IMR-90 (cell line): ENCODE data around the gene OPHN1. TPM values are rescaled to one million over a fixed set of nuclear protein-coding genes. Genes with fewer than 3 reads are reported as not detected.
A peak's percentile ranks its signal among the peaks of the same experiment; 100 is the strongest.

Experiments used
- ATAC-seq: fragments of 200-7000 bp; cut with Tn5 transposase; 2 replicates; pipeline ENCODE4 v1.9.1; 2020; ENCODE audit warnings: low read depth, mild to moderate bottlenecking, moderate library complexity
- BruUV-seq: library from RNA; stranded (reverse); fragments of 400-500 nt; replicated peaks from 2 replicates; lab custom pipeline; 2021; lab: Mats Ljungman, UMichigan
- CTCF ChIA-PET: fragments of 300-600 bp; formaldehyde crosslinking; extraction: SDS; loops from one replicate; lab custom pipeline; 2021; ENCODE audit warnings: antibody characterized with exemption; lab: Yijun Ruan, JAX
- POLR2A ChIA-PET: fragments of 300-600 bp; sonication (Branson Sonifier 250); formaldehyde crosslinking; loops from one replicate; lab custom pipeline; 2022; ENCODE audit warnings: antibody characterized with exemption; ENCODE audit not compliant: unreplicated experiment; lab: Charles Lee
- DNase-seq: peaks from one replicate; pipeline ENCODE4 v3.0.0; 2013
- H2AFZ ChIP-seq: replicated peaks from 2 replicates; pipeline ENCODE3; 2013; ENCODE audit warnings: low read length, mild to moderate bottlenecking; ENCODE audit not compliant: poor library complexity
- H2AK5ac ChIP-seq: 2 replicates; pipeline ENCODE4 v1.6.1; 2013; ENCODE audit warnings: low read depth, low read length, inconsistent platforms
- H2AK9ac ChIP-seq: replicated peaks from 2 replicates; pipeline ENCODE3; 2013; ENCODE audit warnings: mild to moderate bottlenecking, low read depth, low read length, moderate library complexity; ENCODE audit not compliant: poor library complexity
- H2BK120ac ChIP-seq: 2 replicates; pipeline ENCODE4 v1.6.1; 2013; ENCODE audit warnings: low read depth, low read length, inconsistent platforms
- H2BK15ac ChIP-seq: 3 replicates; pipeline ENCODE4 v1.6.1; 2013; ENCODE audit warnings: low read depth, low read length, inconsistent platforms
- H2BK20ac ChIP-seq: 2 replicates; pipeline ENCODE4 v1.6.1; 2013; ENCODE audit warnings: low read depth, mild to moderate bottlenecking, inconsistent platforms, low read length, moderate library complexity
- H2BK5ac ChIP-seq: 2 replicates; pipeline ENCODE4 v1.6.1; 2013; ENCODE audit warnings: mild to moderate bottlenecking, low read depth, low read length, inconsistent platforms; ENCODE audit not compliant: poor library complexity, severe bottlenecking
- H3K14ac ChIP-seq: replicated peaks from 2 replicates; pipeline ENCODE4 v1.6.1; 2013; ENCODE audit warnings: low read depth, low read length, inconsistent platforms
- H3K18ac ChIP-seq: 2 replicates; pipeline ENCODE4 v1.6.1; 2013; ENCODE audit warnings: low read depth, low read length, control low read depth
- H3K23ac ChIP-seq: 2 replicates; pipeline ENCODE4 v1.6.1; 2013; ENCODE audit warnings: low read depth, low read length, inconsistent platforms
- H3K27ac ChIP-seq: 2 replicates; pipeline ENCODE4 v1.5.1; 2013; ENCODE audit warnings: mild to moderate bottlenecking, control low read depth, low read length; ENCODE audit not compliant: insufficient read depth
- H3K27me3 ChIP-seq: 2 replicates; pipeline ENCODE4 v1.6.1; 2013; ENCODE audit warnings: low read length; ENCODE audit not compliant: control insufficient read depth, insufficient read depth
- H3K36me3 ChIP-seq: 2 replicates; pipeline ENCODE4 v1.6.1; 2013; ENCODE audit warnings: low read length, mixed read lengths; ENCODE audit not compliant: control insufficient read depth, insufficient read depth
- H3K4ac ChIP-seq: 2 replicates; pipeline ENCODE4 v1.6.1; 2013; ENCODE audit warnings: low read depth, low read length, inconsistent platforms
- H3K4me1 ChIP-seq: 2 replicates; pipeline ENCODE4 v1.6.1; 2013; ENCODE audit warnings: low read length, mixed read lengths; ENCODE audit not compliant: control insufficient read depth, insufficient read depth
- H3K4me2 ChIP-seq: 2 replicates; pipeline ENCODE4 v1.6.1; 2013; ENCODE audit warnings: low read depth, mild to moderate bottlenecking, control low read depth, low read length, moderate library complexity
- H3K4me3 ChIP-seq: 2 replicates; pipeline ENCODE4 v1.5.1; 2013; ENCODE audit warnings: low read depth, mild to moderate bottlenecking, control low read depth, low read length, moderate library complexity; ENCODE audit not compliant: insufficient read depth
- H3K56ac ChIP-seq: 2 replicates; pipeline ENCODE4 v1.6.1; 2013; ENCODE audit warnings: low read length, inconsistent platforms; ENCODE audit not compliant: insufficient read depth; ENCODE audit errors: extremely low read depth
- H3K79me1 ChIP-seq, 2 experiments: 2 replicates each; pipeline ENCODE4 v1.6.1; 2013; ENCODE audit warnings: low read length in 2 of 2, inconsistent platforms in 1 of 2, low read depth in 1 of 2
- H3K9ac ChIP-seq: 2 replicates; pipeline ENCODE4 v1.6.1; 2013; ENCODE audit warnings: low read depth, low read length, control low read depth
- H3K9me1 ChIP-seq: 2 replicates; pipeline ENCODE4 v1.6.1; 2013; ENCODE audit warnings: low read length, inconsistent platforms; ENCODE audit not compliant: insufficient read depth
- H3K9me3 ChIP-seq: 2 replicates; pipeline ENCODE4 v1.6.1; 2013; ENCODE audit warnings: low read length; ENCODE audit not compliant: control insufficient read depth, insufficient read depth
- H4K20me1 ChIP-seq: 2 replicates; pipeline ENCODE4 v1.6.1; 2013; ENCODE audit warnings: low read length, inconsistent platforms; ENCODE audit not compliant: insufficient read depth
- H4K5ac ChIP-seq: 2 replicates; pipeline ENCODE4 v1.6.1; 2013; ENCODE audit warnings: mild to moderate bottlenecking, low read depth, low read length, control low read depth
- H4K8ac ChIP-seq, 2 experiments: 2 replicates each; pipeline ENCODE4 v1.6.1; 2013; ENCODE audit warnings: low read depth in 2 of 2, low read length in 2 of 2, control low read depth in 1 of 2, inconsistent platforms in 1 of 2
- H4K91ac ChIP-seq: 2 replicates; pipeline ENCODE4 v1.6.1; 2013; ENCODE audit warnings: low read depth, low read length, inconsistent platforms; ENCODE audit not compliant: insufficient read depth
- BHLHE40 ChIP-seq: fragments of 150-350 bp; IDR thresholded peaks from 2 replicates; pipeline ENCODE4 v1.6.1; 2016; ENCODE audit warnings: mild to moderate bottlenecking, low read depth, low read length
- RAD21 ChIP-seq: IDR thresholded peaks from 2 replicates; pipeline ENCODE4 v1.6.1; 2012; ENCODE audit warnings: low read length, improper control_type of control experiment
- WGBS, 2 experiments: methylation state at CpG; one replicate each; pipeline versions ENCODE4 v1.1.5 to v1.1.7; 2013; ENCODE audit warnings: missing lambda C conversion rate in 2 of 2; ENCODE audit not compliant: insufficient read length in 1 of 2; ENCODE audit errors: extremely low coverage in 2 of 2; 5-methylcytosine and 5-hydroxymethylcytosine counted together
- dilution Hi-C: fragments of 300-500 bp; cut with HindIII; formaldehyde crosslinking; loops from one replicate; pipeline ENCODE4 v1.14.3; 2018; ENCODE audit warnings: low sequenced_read_pairs; ENCODE audit not compliant: unreplicated experiment
- in situ Hi-C: fragments of 300-500 bp; cut with MboI; formaldehyde crosslinking; loops from 3 replicates; pipeline ENCODE4 v1.14.3; 2019; ENCODE audit warnings: low sequenced_read_pairs, inconsistent platforms, mixed read lengths
- intact Hi-C: fragments of 100-400 bp; cut with micrococcal nuclease; formaldehyde crosslinking; loops from 2 replicates; pipeline ENCODE4 v1.10.0; 2022
- polyA plus RNA-seq, 3 experiments: library from polyadenylated mRNA; depleted of rRNA; stranded (reverse); fragments of >200 nt; gene quantifications; 2 replicates each; pipeline ENCODE4 v1.2.3, GENCODE V29; 2012; ENCODE audit warnings: low replicate concordance in 1 of 3
- total RNA-seq: library from RNA; depleted of rRNA; stranded (reverse); fragments of >200 nt; gene quantifications from 2 replicates; pipeline ENCODE4 v1.2.3, GENCODE V29; 2012

The OPHN1 gene
- total and polyA plus RNA-seq, 2 of the 4 experiments (the other 2 are of a cell fraction) = 4.0 to 13.1 TPM

- peak overlapping the region; percentile 23; the same call in 1 of the 2 replicates for H2BK120ac ChIP-seq
- ChIA-PET POLR2A (no interaction called here), CTCF (no interaction called here)
- H2BK5ac ChIP-seq = peak overlapping the region; percentile 67
- no peak overlapping the region for H3K56ac ChIP-seq
- H2BK20ac ChIP-seq = 0 out of 2 replicates have a peak overlapping the region, but pooled peaks have one; percentile 35
- H2AFZ ChIP-seq = no peak overlapping the region
- in situ Hi-C loops (no loop called here), dilution Hi-C loops (no loop called here), intact Hi-C loops (no loop called here)
- no peak overlapping the region for H3K23ac ChIP-seq
- H3K4me2 ChIP-seq = no peak overlapping the region; the same call in 1 of the 2 replicates
- H3K14ac ChIP-seq = no peak overlapping the region
- H4K8ac ChIP-seq = no peak overlapping the region
- peaks cover 5% of the 10 kb centered on the region for H3K4me1 ChIP-seq
- no peak overlapping the region for H3K4ac ChIP-seq
- BruUV-seq = no TSS peak
- no peak overlapping the region for H3K4me3 ChIP-seq
- H3K18ac ChIP-seq = no peak overlapping the region
- H4K20me1 ChIP-seq = no peaks in the 10 kb centered on the region
- DNase-seq (peak; percentile 36), ATAC-seq (peak; percentile 60)
- H2BK15ac ChIP-seq = no peak overlapping the region
- no CpG with 5 or more reads among the region's 1 CpG for WGBS, 2 experiments
- H3K27me3 ChIP-seq = no peaks in the 10 kb centered on the region
- H2AK9ac ChIP-seq = no peak overlapping the region
- no peaks in the 10 kb centered on the region for H3K36me3 ChIP-seq
- no peaks in the 10 kb centered on the region for H3K9me1 ChIP-seq
- H4K91ac ChIP-seq = no peak overlapping the region
- TF ChIP-seq BHLHE40 = no peak
- TF ChIP-seq RAD21 = no peak
- no peak overlapping the region for H2AK5ac ChIP-seq
- H3K9ac ChIP-seq = no peak overlapping the region
- no peak overlapping the region; the same call in 1 of the 2 replicates for H4K5ac ChIP-seq
- no peak overlapping the region for H3K27ac ChIP-seq
- H3K9me3 ChIP-seq = no peaks in the 10 kb centered on the region
- H3K79me1 ChIP-seq = peaks cover 0 to 3% of the 10 kb centered on the region in 2 experiments; a peak in 3 of 4 replicates
These were observed 88.3 kb downstream of the OPHN1 start for GRCh38 chrX:68345025-68345424.
